IMR-90 (cell line): ENCODE data around the gene GATA5. TPM values are rescaled to one million over a fixed set of nuclear protein-coding genes. Genes with fewer than 3 reads are reported as not detected.

ENCODE experiments used
- ATAC-seq: fragments of 200-7000 bp; cut with Tn5 transposase; 2 replicates; pipeline ENCODE4 v1.9.1; 2020; ENCODE audit warnings: low read depth, mild to moderate bottlenecking, moderate library complexity
- BruUV-seq: library from RNA; stranded (reverse); fragments of 400-500 nt; replicated peaks from 2 replicates; lab custom pipeline; 2021; lab: Mats Ljungman, UMichigan
- CTCF ChIA-PET: fragments of 300-600 bp; formaldehyde crosslinking; extraction: SDS; loops from one replicate; lab custom pipeline; 2021; ENCODE audit warnings: antibody characterized with exemption; lab: Yijun Ruan, JAX
- POLR2A ChIA-PET: fragments of 300-600 bp; sonication (Branson Sonifier 250); formaldehyde crosslinking; loops from one replicate; lab custom pipeline; 2022; ENCODE audit warnings: antibody characterized with exemption; ENCODE audit not compliant: unreplicated experiment; lab: Charles Lee
- DNase-seq: peaks from one replicate; pipeline ENCODE4 v3.0.0; 2013
- H2AFZ ChIP-seq: replicated peaks from 2 replicates; pipeline ENCODE3; 2013; ENCODE audit warnings: low read length, mild to moderate bottlenecking; ENCODE audit not compliant: poor library complexity
- H2AK5ac ChIP-seq: 2 replicates; pipeline ENCODE4 v1.6.1; 2013; ENCODE audit warnings: low read depth, low read length, inconsistent platforms
- H2AK9ac ChIP-seq: replicated peaks from 2 replicates; pipeline ENCODE3; 2013; ENCODE audit warnings: mild to moderate bottlenecking, low read depth, low read length, moderate library complexity; ENCODE audit not compliant: poor library complexity
- H2BK120ac ChIP-seq: 2 replicates; pipeline ENCODE4 v1.6.1; 2013; ENCODE audit warnings: low read depth, low read length, inconsistent platforms
- H2BK15ac ChIP-seq: 3 replicates; pipeline ENCODE4 v1.6.1; 2013; ENCODE audit warnings: low read depth, low read length, inconsistent platforms
- H2BK20ac ChIP-seq: 2 replicates; pipeline ENCODE4 v1.6.1; 2013; ENCODE audit warnings: low read depth, mild to moderate bottlenecking, inconsistent platforms, low read length, moderate library complexity
- H2BK5ac ChIP-seq: 2 replicates; pipeline ENCODE4 v1.6.1; 2013; ENCODE audit warnings: mild to moderate bottlenecking, low read depth, low read length, inconsistent platforms; ENCODE audit not compliant: poor library complexity, severe bottlenecking
- H3K14ac ChIP-seq: replicated peaks from 2 replicates; pipeline ENCODE4 v1.6.1; 2013; ENCODE audit warnings: low read depth, low read length, inconsistent platforms
- H3K18ac ChIP-seq: 2 replicates; pipeline ENCODE4 v1.6.1; 2013; ENCODE audit warnings: low read depth, low read length, control low read depth
- H3K23ac ChIP-seq: 2 replicates; pipeline ENCODE4 v1.6.1; 2013; ENCODE audit warnings: low read depth, low read length, inconsistent platforms
- H3K27ac ChIP-seq: 2 replicates; pipeline ENCODE4 v1.5.1; 2013; ENCODE audit warnings: mild to moderate bottlenecking, control low read depth, low read length; ENCODE audit not compliant: insufficient read depth
- H3K27me3 ChIP-seq: 2 replicates; pipeline ENCODE4 v1.6.1; 2013; ENCODE audit warnings: low read length; ENCODE audit not compliant: control insufficient read depth, insufficient read depth
- H3K36me3 ChIP-seq: 2 replicates; pipeline ENCODE4 v1.6.1; 2013; ENCODE audit warnings: low read length, mixed read lengths; ENCODE audit not compliant: control insufficient read depth, insufficient read depth
- H3K4ac ChIP-seq: 2 replicates; pipeline ENCODE4 v1.6.1; 2013; ENCODE audit warnings: low read depth, low read length, inconsistent platforms
- H3K4me1 ChIP-seq: 2 replicates; pipeline ENCODE4 v1.6.1; 2013; ENCODE audit warnings: low read length, mixed read lengths; ENCODE audit not compliant: control insufficient read depth, insufficient read depth
- H3K4me2 ChIP-seq: 2 replicates; pipeline ENCODE4 v1.6.1; 2013; ENCODE audit warnings: low read depth, mild to moderate bottlenecking, control low read depth, low read length, moderate library complexity
- H3K4me3 ChIP-seq: 2 replicates; pipeline ENCODE4 v1.5.1; 2013; ENCODE audit warnings: low read depth, mild to moderate bottlenecking, control low read depth, low read length, moderate library complexity; ENCODE audit not compliant: insufficient read depth
- H3K56ac ChIP-seq: 2 replicates; pipeline ENCODE4 v1.6.1; 2013; ENCODE audit warnings: low read length, inconsistent platforms; ENCODE audit not compliant: insufficient read depth; ENCODE audit errors: extremely low read depth
- H3K79me1 ChIP-seq, 2 experiments: 2 replicates each; pipeline ENCODE4 v1.6.1; 2013; ENCODE audit warnings: low read length in 2 of 2, inconsistent platforms in 1 of 2, low read depth in 1 of 2
- H3K9ac ChIP-seq: 2 replicates; pipeline ENCODE4 v1.6.1; 2013; ENCODE audit warnings: low read depth, low read length, control low read depth
- H3K9me1 ChIP-seq: 2 replicates; pipeline ENCODE4 v1.6.1; 2013; ENCODE audit warnings: low read length, inconsistent platforms; ENCODE audit not compliant: insufficient read depth
- H3K9me3 ChIP-seq: 2 replicates; pipeline ENCODE4 v1.6.1; 2013; ENCODE audit warnings: low read length; ENCODE audit not compliant: control insufficient read depth, insufficient read depth
- H4K20me1 ChIP-seq: 2 replicates; pipeline ENCODE4 v1.6.1; 2013; ENCODE audit warnings: low read length, inconsistent platforms; ENCODE audit not compliant: insufficient read depth
- H4K5ac ChIP-seq: 2 replicates; pipeline ENCODE4 v1.6.1; 2013; ENCODE audit warnings: mild to moderate bottlenecking, low read depth, low read length, control low read depth
- H4K8ac ChIP-seq, 2 experiments: 2 replicates each; pipeline ENCODE4 v1.6.1; 2013; ENCODE audit warnings: low read depth in 2 of 2, low read length in 2 of 2, control low read depth in 1 of 2, inconsistent platforms in 1 of 2
- H4K91ac ChIP-seq: 2 replicates; pipeline ENCODE4 v1.6.1; 2013; ENCODE audit warnings: low read depth, low read length, inconsistent platforms; ENCODE audit not compliant: insufficient read depth
- BHLHE40 ChIP-seq: fragments of 150-350 bp; IDR thresholded peaks from 2 replicates; pipeline ENCODE4 v1.6.1; 2016; ENCODE audit warnings: mild to moderate bottlenecking, low read depth, low read length
- CHD1 ChIP-seq: IDR thresholded peaks from 2 replicates; pipeline ENCODE4 v1.6.1; 2012; ENCODE audit warnings: low read depth, low read length, improper control_type of control experiment
- CTCF ChIP-seq: conservative IDR thresholded peaks from 2 replicates; pipeline ENCODE4 v1.5.1; 2012; ENCODE audit warnings: mild to moderate bottlenecking, low read depth, low read length, improper control_type of control experiment
- ELK1 ChIP-seq: fragments of 150-350 bp; IDR thresholded peaks from 2 replicates; pipeline ENCODE4 v1.6.1; 2016; ENCODE audit warnings: low read depth, mild to moderate bottlenecking, low read length, moderate library complexity, borderline replicate concordance
- MAFK ChIP-seq: IDR thresholded peaks from 2 replicates; pipeline ENCODE4 v1.6.1; 2012; ENCODE audit warnings: low read depth, low read length, improper control_type of control experiment
- MXI1 ChIP-seq: IDR thresholded peaks from 2 replicates; pipeline ENCODE4 v1.6.1; 2012; ENCODE audit warnings: low read depth, mild to moderate bottlenecking, low read length, moderate library complexity, borderline replicate concordance
- RFX5 ChIP-seq: IDR thresholded peaks from 2 replicates; pipeline ENCODE4 v1.8.0; 2012; ENCODE audit warnings: low read depth, mild to moderate bottlenecking, low read length, moderate library complexity
- SMC3 ChIP-seq: fragments of 150-350 bp; IDR thresholded peaks from 2 replicates; pipeline ENCODE4 v1.6.1; 2016; ENCODE audit warnings: low read depth, mild to moderate bottlenecking, antibody characterized with exemption, low read length, moderate library complexity
- WGBS, 2 experiments: methylation state at CpG; one replicate each; pipeline versions ENCODE4 v1.1.5 to v1.1.7; 2013; ENCODE audit warnings: missing lambda C conversion rate in 2 of 2; ENCODE audit not compliant: insufficient read length in 1 of 2; ENCODE audit errors: extremely low coverage in 2 of 2; 5-methylcytosine and 5-hydroxymethylcytosine counted together
- dilution Hi-C: fragments of 300-500 bp; cut with HindIII; formaldehyde crosslinking; loops from one replicate; pipeline ENCODE4 v1.14.3; 2018; ENCODE audit warnings: low sequenced_read_pairs; ENCODE audit not compliant: unreplicated experiment
- in situ Hi-C: fragments of 300-500 bp; cut with MboI; formaldehyde crosslinking; loops from 3 replicates; pipeline ENCODE4 v1.14.3; 2019; ENCODE audit warnings: low sequenced_read_pairs, inconsistent platforms, mixed read lengths
- intact Hi-C: fragments of 100-400 bp; cut with micrococcal nuclease; formaldehyde crosslinking; loops from 2 replicates; pipeline ENCODE4 v1.10.0; 2022
- polyA plus RNA-seq, 3 experiments: library from polyadenylated mRNA; depleted of rRNA; stranded (reverse); fragments of >200 nt; gene quantifications; 2 replicates each; pipeline ENCODE4 v1.2.3, GENCODE V29; 2012; ENCODE audit warnings: low replicate concordance in 1 of 3
- total RNA-seq: library from RNA; depleted of rRNA; stranded (reverse); fragments of >200 nt; gene quantifications from 2 replicates; pipeline ENCODE4 v1.2.3, GENCODE V29; 2012

The GATA5 gene
- total and polyA plus RNA-seq, 2 of the 4 experiments (the other 2 are of a cell fraction), result not detected

GRCh38 chr20:62483613-62484458 lies 8.0 kb upstream of the GATA5 start (continued):
- TF ChIP-seq CTCF, result no peak

- no peak overlapping the region for H2AK9ac ChIP-seq
- H3K18ac ChIP-seq, result no peak overlapping the region
- H3K27ac ChIP-seq, result no peak overlapping the region
- no peak overlapping the region for H3K56ac ChIP-seq
- H2AK5ac ChIP-seq, result no peak overlapping the region
- no peak overlapping the region for H3K23ac ChIP-seq
- DNase-seq (no peak), ATAC-seq (no peak)
- H3K36me3 ChIP-seq, result no peaks in the 10 kb centered on the region
- no peak overlapping the region for H4K5ac ChIP-seq
- intact Hi-C loops (no loop called here), dilution Hi-C loops (no loop called here), in situ Hi-C loops (no loop called here)
- peaks cover 96% of the 10 kb centered on the region for H3K27me3 ChIP-seq
- no peak overlapping the region for H4K8ac ChIP-seq
- no peak overlapping the region for H2BK120ac ChIP-seq
- H4K91ac ChIP-seq, result no peak overlapping the region
- H3K4me3 ChIP-seq, result no peak overlapping the region
- H3K9ac ChIP-seq, result no peak overlapping the region
- H3K4me2 ChIP-seq, result no peak overlapping the region
- H3K4ac ChIP-seq, result no peak overlapping the region
- POLR2A ChIA-PET, result no interaction called here
- CTCF ChIA-PET, result no interaction called here
- H3K9me1 ChIP-seq, result no peaks in the 10 kb centered on the region
- no TSS peak for BruUV-seq
- no peaks in the 10 kb centered on the region for H4K20me1 ChIP-seq
- H2BK15ac ChIP-seq, result no peak overlapping the region
- WGBS, 2 experiments, result no CpG with 5 or more reads among the region's 8 CpGs
- TF ChIP-seq BHLHE40 (no peak), CTCF (no peak), RFX5 (no peak), SMC3 (no peak), ELK1 (no peak), MAFK (no peak), CHD1 (no peak), MXI1 (no peak)
- H3K9me3 ChIP-seq, result no peaks in the 10 kb centered on the region
- H3K14ac ChIP-seq, result no peak overlapping the region
- no peaks in the 10 kb centered on the region for H3K79me1 ChIP-seq
- H2AFZ ChIP-seq, result no peak overlapping the region
- H2BK20ac ChIP-seq, result no peak overlapping the region
- H3K4me1 ChIP-seq, result no peaks in the 10 kb centered on the region
- no peak overlapping the region for H2BK5ac ChIP-seq
Observed at GRCh38 chr20:62482974-62483373, 7.2 kb upstream of the GATA5 start.
